Kidney (tissue), 14 donors: ENCODE measurements around the gene C14orf132. TPM values are rescaled to one million over a fixed set of nuclear protein-coding genes. Genes with fewer than 3 reads are reported as not detected.

Experiments
- DNase-seq, 5 donors: peaks; one replicate each; pipeline ENCODE4 v3.0.0-alpha.2; 2013 to 2020
- FAIRE-seq: peaks from 2 replicates; lab custom pipeline; 2012; peaks lifted over from hg19 to GRCh38; lab: Jason Lieb, UNC
- H3K27ac ChIP-seq, 2 donors: one replicate each; pipeline ENCODE4 v1.7.0; 2013; ENCODE audit warnings: low read depth in 2 of 2, low read length in 2 of 2, inconsistent platforms in 1 of 2
- H3K27me3 ChIP-seq: one replicate; pipeline ENCODE4 v1.7.1; 2013; ENCODE audit warnings: low read length, inconsistent platforms; ENCODE audit not compliant: control insufficient read depth, insufficient read depth
- H3K36me3 ChIP-seq, 3 donors: one replicate each; pipeline versions ENCODE4 v1.7.0 to v1.7.1; 2013; ENCODE audit warnings: low read length in 3 of 3, control low read depth in 1 of 3, inconsistent platforms in 1 of 3; ENCODE audit not compliant: insufficient read depth in 3 of 3, control insufficient read depth in 2 of 3
- H3K4me1 ChIP-seq, 3 donors: one replicate each; pipeline versions ENCODE4 v1.7.0 to v1.7.1; 2013; ENCODE audit warnings: low read length in 3 of 3, inconsistent platforms in 1 of 3, low read depth in 1 of 3; ENCODE audit not compliant: control insufficient read depth in 2 of 3, insufficient read depth in 2 of 3
- H3K4me3 ChIP-seq, 3 donors: one replicate each; pipeline versions ENCODE4 v1.7.0 to v1.8.1; 2013; ENCODE audit warnings: low read length in 3 of 3, control low read depth in 1 of 3, inconsistent platforms in 1 of 3
- H3K9ac ChIP-seq, 3 donors: one replicate each; pipeline versions ENCODE4 v1.7.0 to v1.7.1; 2013; ENCODE audit warnings: low read length in 3 of 3, control low read depth in 1 of 3, inconsistent platforms in 1 of 3
- H3K9me3 ChIP-seq, 3 donors: one replicate each; pipeline versions ENCODE4 v1.7.0 to v1.7.1; 2013; ENCODE audit warnings: low read length in 3 of 3, control low read depth in 1 of 3, inconsistent platforms in 1 of 3; ENCODE audit not compliant: control insufficient read depth in 2 of 3, insufficient read depth in 1 of 3
- CTCF ChIP-seq: IDR thresholded peaks from 3 replicates; pipeline ENCODE4 v1.5.1; 2012; ENCODE audit warnings: mild to moderate bottlenecking, moderate library complexity, borderline replicate concordance; ENCODE audit not compliant: insufficient read depth; ENCODE audit errors: extremely low read depth
- intact Hi-C: fragments of 100-400 bp; cut with DNase I; formaldehyde crosslinking; loops from one replicate; pipeline ENCODE4 v1.11.1; 2022
- polyA plus RNA-seq: library from polyadenylated mRNA; stranded (reverse); fragments of 350-450 nt; fragmentation: Illumina TruSeq; extraction: RNeasy Lipid Tissue Mini Kit (QIAGEN cat#74804); gene quantifications from one replicate; pipeline ENCODE4 v1.2.3, GENCODE V29; 2014; ENCODE audit warnings: low read depth, low replicate concordance; ENCODE audit not compliant: insufficient read depth
- total RNA-seq: library from RNA; stranded (reverse); fragmentation: NEBNext Ultra II Directional; extraction: Animal tissue kit (Norgen Biotek cat#: 25700); gene quantifications from one replicate; pipeline ENCODE4 v1.2.1, GENCODE V29; 2021
- donor health status: control.
- donor health status: control.
- donor health status: control.
- donor health status: control.
- donor health status: control.
- donor health status: DM: yes; HTN: yes; CAD: no.
- donor health status: Normal renal cell carcinoma (clear cell type).

Gene C14orf132
- total and polyA plus RNA-seq, 2 donors from 2014 or later: 6.0 to 17.5 TPM

- Histone ChIP-seq H3K36me3 (no peaks in the 10 kb centered on the region), H3K9me3 (no peaks in the 10 kb centered on the region), H3K27ac (no peak overlapping the region), H3K27me3 (no peaks in the 10 kb centered on the region), H3K9ac (no peak overlapping the region), H3K4me1 (peaks cover 0 to 3% (median 0%) of the 10 kb centered on the region in 3 donors), H3K4me3 (no peak overlapping the region)
- no peak for FAIRE-seq
- peak in 1 of 5 donors; percentile 20 for DNase-seq
- intact Hi-C loops: no loop called here
- TF ChIP-seq CTCF: no peak
Measured at GRCh38 chr14:96082420-96083300, 43.5 kb downstream of the C14orf132 start.

- DNase-seq (peak in 2 of 5 donors; percentile 28 to 29), FAIRE-seq (no peak)
- intact Hi-C loops: no loop called here
- no peak for TF ChIP-seq CTCF
- Histone ChIP-seq H3K9me3 (no peaks in the 10 kb centered on the region), H3K9ac (no peak overlapping the region), H3K27ac (no peak overlapping the region), H3K4me3 (no peak overlapping the region), H3K27me3 (no peaks in the 10 kb centered on the region), H3K36me3 (no peaks in the 10 kb centered on the region), H3K4me1 (peaks cover 0 to 3% (median 0%) of the 10 kb centered on the region in 3 donors)
Measured at GRCh38 chr14:96083667-96084320, 44.6 kb downstream of the C14orf132 start.

GRCh38 chr14:96084796-96085195 is 45.6 kb downstream of the C14orf132 start:
- FAIRE-seq (no peak), DNase-seq (peak in 1 of 5 donors; percentile 30)
- no peak overlapping the region for H3K27ac ChIP-seq
- no peaks in the 10 kb centered on the region for H3K9me3 ChIP-seq
- H3K4me1 ChIP-seq: peaks cover 0 to 3% (median 0%) of the 10 kb centered on the region in 3 donors
- intact Hi-C loops: no loop called here
- TF ChIP-seq CTCF: no peak
- no peak overlapping the region for H3K4me3 ChIP-seq
- no peak overlapping the region for H3K9ac ChIP-seq
- no peaks in the 10 kb centered on the region for H3K27me3 ChIP-seq
- no peaks in the 10 kb centered on the region for H3K36me3 ChIP-seq
